Measurements from ENCODE around the gene SHISA9. TPM values are rescaled to one million over a fixed set of nuclear protein-coding genes. Genes with fewer than 3 reads are reported as not detected.
"Not testable (repeated sequence)": the region's sequence is repeated elsewhere in the genome, so short reads cannot be mapped to it uniquely, and the experiment has no call there.

The SHISA9 gene
- total RNA-seq, 2 experiments from 2014 or later: 0.02 TPM; not detected in 1

DNA sequence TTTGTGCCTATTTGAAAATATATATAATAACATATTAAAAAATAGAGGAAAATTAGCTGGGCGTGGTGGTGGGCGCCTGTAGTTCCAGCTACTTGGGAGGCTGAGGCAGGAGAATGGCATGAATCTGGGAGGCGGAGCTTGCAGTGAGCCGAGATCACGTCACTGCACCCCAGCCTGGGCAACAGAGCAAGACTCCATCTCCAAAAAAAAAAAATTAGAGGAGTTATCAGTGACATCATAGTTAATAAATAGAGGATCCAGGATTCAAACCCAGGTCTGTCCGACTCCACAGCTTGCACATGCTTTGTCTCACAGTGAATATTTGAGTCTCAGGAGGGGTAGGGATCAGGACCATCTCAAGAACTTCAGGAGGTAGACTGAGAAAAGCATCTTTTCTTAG is 22.2 kb downstream of the SHISA9 start:
- POLR2A ChIA-PET; H3K36me3 Mint-ChIP-seq (ENCODE audit: low read depth); H3K27me3 Mint-ChIP-seq; H3K9me3 Mint-ChIP-seq (ENCODE audit: low read depth); CTCF ChIA-PET; H3K27ac Mint-ChIP-seq; H3K4me3 Mint-ChIP-seq; ATAC-seq; H3K4me1 Mint-ChIP-seq; DNase-seq; intact Hi-C loops (cut with DNase I, micrococcal nuclease): not testable (repeated sequence)

GRCh38 chr16:12925026-12925800 is 23.8 kb downstream of the SHISA9 start:
- Mint-ChIP-seq H3K36me3 (ENCODE audit: low read depth) (no peaks in the 10 kb centered on the region), H3K27me3 (peaks cover 10% of the 10 kb centered on the region), H3K27ac (no peak overlapping the region), H3K9me3 (ENCODE audit: low read depth) (peaks cover 2% of the 10 kb centered on the region), H3K4me1 (no peaks in the 10 kb centered on the region), H3K4me3 (no peak overlapping the region)
- POLR2A ChIA-PET: no interaction called here
- DNase-seq (no peak), ATAC-seq (no peak)
- CTCF ChIA-PET: interaction anchor here (0.6 kb wide), 1 partner anchor 285 kb away, joined by 3 read pairs; no protein-coding TSS in a partner anchor
- intact Hi-C loops (cut with DNase I, micrococcal nuclease): no loop called here

- H3K4me3 Mint-ChIP-seq: no peak overlapping the region
- H3K4me1 Mint-ChIP-seq: no peaks in the 10 kb centered on the region
- intact Hi-C loops (cut with DNase I, micrococcal nuclease): no loop called here
- no peak overlapping the region for H3K27ac Mint-ChIP-seq
- POLR2A ChIA-PET: no interaction called here
- CTCF ChIA-PET: interaction anchor here (1.2 kb wide), 1 partner anchor 11 kb away, joined by 4 read pairs; no protein-coding TSS in a partner anchor
- DNase-seq (no peak), ATAC-seq (no peak)
- peaks cover 13% of the 10 kb centered on the region for H3K27me3 Mint-ChIP-seq
- peaks cover 2% of the 10 kb centered on the region for H3K9me3 Mint-ChIP-seq (ENCODE audit: low read depth)
- no peaks in the 10 kb centered on the region for H3K36me3 Mint-ChIP-seq (ENCODE audit: low read depth)
Measured at GRCh38 chr16:12927591-12927990, 26.2 kb downstream of the SHISA9 start.

DNA sequence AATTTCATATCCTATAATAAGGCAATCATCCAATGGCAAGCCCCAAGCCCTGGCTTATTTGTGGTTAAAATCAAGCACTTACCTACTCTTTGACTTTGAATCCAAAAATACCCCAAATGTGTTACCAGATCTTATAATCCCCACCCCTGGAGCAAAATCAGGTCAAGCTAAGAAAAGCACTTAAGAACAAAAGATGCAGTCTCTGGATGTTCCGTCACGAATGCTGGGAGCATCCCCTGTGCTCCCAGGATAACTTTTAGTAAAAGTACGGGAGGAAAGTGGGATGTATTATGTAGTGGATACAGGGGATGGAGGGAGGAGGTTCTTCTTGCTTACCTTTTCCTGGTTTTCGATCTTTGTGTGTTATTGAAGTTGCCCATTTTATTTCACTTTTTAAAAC is 29.5 kb downstream of the SHISA9 start:
- H3K27ac Mint-ChIP-seq: no peak overlapping the region
- ChIA-PET POLR2A (no interaction called here), CTCF (no interaction called here)
- H3K36me3 Mint-ChIP-seq (ENCODE audit: low read depth): no peaks in the 10 kb centered on the region
- H3K27me3 Mint-ChIP-seq: peaks cover 15% of the 10 kb centered on the region
- ATAC-seq (no peak), DNase-seq (no peak)
- peaks cover 2% of the 10 kb centered on the region for H3K9me3 Mint-ChIP-seq (ENCODE audit: low read depth)
- H3K4me1 Mint-ChIP-seq: no peaks in the 10 kb centered on the region
- intact Hi-C loops (cut with DNase I, micrococcal nuclease): no loop called here
- no peak overlapping the region for H3K4me3 Mint-ChIP-seq

- no peak overlapping the region for H3K27ac Mint-ChIP-seq
- H3K4me1 Mint-ChIP-seq: no peaks in the 10 kb centered on the region
- H3K27me3 Mint-ChIP-seq: peaks cover 16% of the 10 kb centered on the region
- intact Hi-C loops (cut with DNase I, micrococcal nuclease): no loop called here
- DNase-seq (no peak), ATAC-seq (no peak)
- H3K9me3 Mint-ChIP-seq (ENCODE audit: low read depth): no peaks in the 10 kb centered on the region
- H3K36me3 Mint-ChIP-seq (ENCODE audit: low read depth): no peaks in the 10 kb centered on the region
- CTCF ChIA-PET: no interaction called here
- POLR2A ChIA-PET: interaction anchor here (0.6 kb wide), 1 partner anchor 1050 kb away, joined by 3 read pairs; no protein-coding TSS in a partner anchor
- no peak overlapping the region for H3K4me3 Mint-ChIP-seq
Measured at GRCh38 chr16:12936391-12936790, 35.0 kb downstream of the SHISA9 start.

GRCh38 chr16:12941896-12942295 is 40.5 kb downstream of the SHISA9 start:
- no peak for ATAC-seq
- Mint-ChIP-seq H3K9me3 (ENCODE audit: low read depth) (no peaks in the 10 kb centered on the region), H3K36me3 (ENCODE audit: low read depth) (no peaks in the 10 kb centered on the region), H3K4me1 (no peaks in the 10 kb centered on the region), H3K4me3 (no peak overlapping the region), H3K27me3 (peaks cover 18% of the 10 kb centered on the region), H3K27ac (no peak overlapping the region)
- intact Hi-C loops (cut with DNase I, micrococcal nuclease): no loop called here
- no peak for DNase-seq
- ChIA-PET POLR2A (no interaction called here), CTCF (no interaction called here)

GRCh38 chr16:12942861-12943260 is 41.5 kb downstream of the SHISA9 start:
- Mint-ChIP-seq H3K4me3 (no peak overlapping the region), H3K36me3 (ENCODE audit: low read depth) (no peaks in the 10 kb centered on the region), H3K27me3 (peaks cover 21% of the 10 kb centered on the region), H3K27ac (no peak overlapping the region), H3K9me3 (ENCODE audit: low read depth) (no peaks in the 10 kb centered on the region), H3K4me1 (no peaks in the 10 kb centered on the region)
- ChIA-PET POLR2A (no interaction called here), CTCF (interaction anchor here (0.6 kb wide), 1 partner anchor 40 kb away, joined by 4 read pairs; no protein-coding TSS in a partner anchor)
- DNase-seq: no peak
- ATAC-seq: no peak
- intact Hi-C loops (cut with DNase I, micrococcal nuclease): no loop called here

DNA sequence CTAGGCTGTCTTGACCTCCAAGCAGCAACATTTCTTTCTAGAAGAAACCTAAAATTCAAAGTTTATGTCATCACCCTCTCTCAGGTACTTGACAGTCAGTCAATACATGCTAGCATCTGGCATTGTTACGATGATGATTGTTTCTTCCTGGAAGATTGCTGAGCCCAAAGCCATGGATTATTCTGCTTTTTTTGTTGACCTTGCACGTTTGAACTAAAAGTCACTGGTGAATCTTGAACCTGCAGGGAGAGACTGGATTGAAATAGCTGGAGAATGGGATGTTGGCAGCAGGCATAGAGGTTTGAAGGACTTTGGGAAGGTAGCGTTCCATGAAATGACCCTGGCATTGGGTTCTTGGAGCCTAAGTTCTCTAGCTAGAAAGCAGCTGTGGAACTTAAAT is 42.9 kb downstream of the SHISA9 start:
- ATAC-seq (no peak), DNase-seq (no peak)
- Mint-ChIP-seq H3K27me3 (peaks cover 17% of the 10 kb centered on the region), H3K4me1 (no peaks in the 10 kb centered on the region), H3K4me3 (no peak overlapping the region), H3K9me3 (ENCODE audit: low read depth) (no peaks in the 10 kb centered on the region), H3K27ac (no peak overlapping the region), H3K36me3 (ENCODE audit: low read depth) (no peaks in the 10 kb centered on the region)
- intact Hi-C loops (cut with DNase I, micrococcal nuclease): no loop called here
- ChIA-PET POLR2A (no interaction called here), CTCF (interaction anchor here (0.5 kb wide), 1 partner anchor 1093 kb away, joined by 4 read pairs; no protein-coding TSS in a partner anchor)

GRCh38 chr16:12951392-12951791 is 50.0 kb downstream of the SHISA9 start:
- ATAC-seq: no peak
- H3K4me3 Mint-ChIP-seq: no peak overlapping the region
- no peak overlapping the region for H3K27ac Mint-ChIP-seq
- H3K27me3 Mint-ChIP-seq: peaks cover 14% of the 10 kb centered on the region
- no peaks in the 10 kb centered on the region for H3K4me1 Mint-ChIP-seq
- DNase-seq: no peak
- ChIA-PET POLR2A (no interaction called here), CTCF (interaction anchor here (0.6 kb wide), 1 partner anchor 39 kb away, joined by 3 read pairs; no protein-coding TSS in a partner anchor)
- peaks cover 7% of the 10 kb centered on the region for H3K9me3 Mint-ChIP-seq (ENCODE audit: low read depth)
- intact Hi-C loops (cut with DNase I, micrococcal nuclease): no loop called here
- no peaks in the 10 kb centered on the region for H3K36me3 Mint-ChIP-seq (ENCODE audit: low read depth)

- H3K27ac Mint-ChIP-seq: no peak overlapping the region
- H3K4me3 Mint-ChIP-seq: no peak overlapping the region
- CTCF ChIA-PET: interaction anchor here (0.6 kb wide), 1 partner anchor 40 kb away, joined by 3 read pairs; no protein-coding TSS in a partner anchor
- intact Hi-C loops (cut with DNase I, micrococcal nuclease): no loop called here
- H3K4me1 Mint-ChIP-seq: no peaks in the 10 kb centered on the region
- DNase-seq (no peak), ATAC-seq (no peak)
- H3K36me3 Mint-ChIP-seq (ENCODE audit: low read depth): no peaks in the 10 kb centered on the region
- POLR2A ChIA-PET: no interaction called here
- peaks cover 14% of the 10 kb centered on the region for H3K27me3 Mint-ChIP-seq
- peaks cover 7% of the 10 kb centered on the region for H3K9me3 Mint-ChIP-seq (ENCODE audit: low read depth)
Measured at GRCh38 chr16:12951976-12952375, 50.6 kb downstream of the SHISA9 start.

GRCh38 chr16:12958366-12958765 is 57.0 kb downstream of the SHISA9 start:
- Mint-ChIP-seq H3K4me1 (no peaks in the 10 kb centered on the region), H3K9me3 (ENCODE audit: low read depth) (peaks cover 4% of the 10 kb centered on the region), H3K36me3 (ENCODE audit: low read depth) (no peaks in the 10 kb centered on the region), H3K27me3 (peaks cover 6% of the 10 kb centered on the region), H3K27ac (no peak overlapping the region), H3K4me3 (no peak overlapping the region)
- POLR2A ChIA-PET: no interaction called here
- CTCF ChIA-PET: no interaction called here
- DNase-seq (no peak), ATAC-seq (no peak)
- intact Hi-C loops (cut with DNase I, micrococcal nuclease): no loop called here

- H3K9me3 Mint-ChIP-seq (ENCODE audit: low read depth): peaks cover 4% of the 10 kb centered on the region
- H3K4me3 Mint-ChIP-seq: no peak overlapping the region
- DNase-seq (no peak), ATAC-seq (no peak)
- no peak overlapping the region for H3K27ac Mint-ChIP-seq
- intact Hi-C loops (cut with DNase I, micrococcal nuclease): no loop called here
- no peaks in the 10 kb centered on the region for H3K4me1 Mint-ChIP-seq
- peaks cover 3% of the 10 kb centered on the region for H3K27me3 Mint-ChIP-seq
- CTCF ChIA-PET: interaction anchor here (0.6 kb wide), 1 partner anchor 140 kb away, joined by 3 read pairs; no protein-coding TSS in a partner anchor
- POLR2A ChIA-PET: no interaction called here
- H3K36me3 Mint-ChIP-seq (ENCODE audit: low read depth): no peaks in the 10 kb centered on the region
Measured at GRCh38 chr16:12959072-12959471, 57.7 kb downstream of the SHISA9 start.
